Effector CD4-positive, alpha-beta T cell (primary cell): ENCODE data around the gene CDK5RAP3.
"Not testable (repeated sequence)": the region's sequence is repeated elsewhere in the genome, so short reads cannot be mapped to it uniquely, and the experiment has no call there.

Source experiments
- DNase-seq: peaks from one replicate; pipeline ENCODE4 v3.0.0-alpha.2; 2020

Gene CDK5RAP3

GRCh38 chr17:48001197-48001596 lies 30.3 kb downstream of the CDK5RAP3 start:
- DNase-seq, result no peak

DNA sequence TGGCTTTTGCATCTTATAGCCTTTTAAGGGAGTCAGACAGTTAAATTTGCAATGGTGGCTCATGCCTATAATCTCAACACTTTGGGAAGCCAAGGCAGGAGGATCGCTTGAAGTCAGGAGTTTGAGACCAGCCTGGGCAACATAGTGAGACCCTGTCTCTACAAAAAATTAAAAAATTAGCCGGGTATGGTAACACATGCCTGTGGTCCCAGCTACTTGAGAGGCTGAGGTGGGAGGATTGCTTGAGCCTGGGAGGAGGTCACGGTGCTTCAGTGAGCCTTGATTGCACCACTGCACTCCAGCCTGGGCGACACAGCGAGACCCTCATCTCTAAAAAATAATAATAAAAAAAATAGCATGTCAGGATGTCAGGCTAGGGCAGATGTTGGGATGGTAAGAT lies 30.7 kb downstream of the CDK5RAP3 start:
- DNase-seq, result not testable (repeated sequence)

GRCh38 chr17:48002266-48002915 lies 31.5 kb downstream of the CDK5RAP3 start:
- no peak for DNase-seq

GRCh38 chr17:48002916-48003416 lies 32.1 kb downstream of the CDK5RAP3 start:
- DNase-seq, result no peak

DNA sequence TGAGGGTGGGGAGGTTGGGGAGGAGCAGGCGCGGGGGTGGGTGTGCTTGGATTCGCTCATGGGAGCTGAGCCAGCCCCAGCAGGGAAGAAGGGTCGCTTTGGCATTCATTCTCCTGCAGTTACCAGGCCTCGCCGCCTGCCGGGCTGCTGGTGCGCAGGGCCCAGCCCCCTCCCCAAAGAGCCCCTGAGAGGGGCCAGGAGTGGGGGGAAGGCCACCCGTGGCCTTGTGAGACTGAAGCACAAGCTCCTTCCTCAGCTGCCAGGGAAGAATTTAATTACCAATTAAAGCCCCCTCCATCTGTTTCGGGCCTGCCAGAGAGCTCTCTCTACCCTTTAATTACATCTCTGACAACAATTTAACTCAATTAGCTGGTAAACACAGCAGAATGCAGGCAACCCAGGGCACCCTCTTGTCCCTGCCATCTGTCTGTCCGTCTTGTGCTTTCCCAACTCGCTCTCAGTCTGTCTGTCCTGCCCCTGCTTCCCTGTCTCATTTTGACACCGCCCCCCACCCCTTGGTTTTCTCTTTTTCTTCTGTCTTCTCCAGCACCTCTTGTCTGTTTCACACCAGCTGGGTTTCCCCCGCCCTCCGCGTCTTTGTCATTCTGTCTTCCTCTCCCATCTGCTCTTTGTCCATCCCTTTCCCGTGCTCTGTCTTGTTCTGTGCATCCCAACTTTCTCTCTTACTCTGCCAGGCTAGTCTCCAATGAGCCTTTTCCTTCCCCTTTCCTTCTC lies 32.7 kb downstream of the CDK5RAP3 start:
- DNase-seq, result no peak

DNA sequence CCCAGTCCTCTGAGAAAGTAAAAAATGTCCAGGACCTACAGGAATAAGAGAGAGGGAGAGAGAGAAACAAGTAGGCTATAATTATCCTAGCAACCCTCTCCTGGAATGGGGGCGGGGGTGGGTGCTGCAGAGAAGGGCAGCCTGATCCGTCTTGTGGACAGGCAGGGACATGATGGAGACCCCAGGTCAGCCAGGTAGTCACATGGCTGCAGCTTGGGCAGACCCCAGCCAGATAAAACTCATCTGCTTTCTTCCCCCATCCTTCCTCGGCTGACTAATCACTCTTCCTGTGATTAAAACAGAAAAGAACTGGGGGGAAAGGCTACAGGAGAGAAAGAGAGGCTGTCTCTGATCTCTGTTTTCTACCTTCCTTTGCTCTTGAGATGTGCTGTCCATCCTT lies 34.1 kb downstream of the CDK5RAP3 start:
- DNase-seq, result no peak

DNA sequence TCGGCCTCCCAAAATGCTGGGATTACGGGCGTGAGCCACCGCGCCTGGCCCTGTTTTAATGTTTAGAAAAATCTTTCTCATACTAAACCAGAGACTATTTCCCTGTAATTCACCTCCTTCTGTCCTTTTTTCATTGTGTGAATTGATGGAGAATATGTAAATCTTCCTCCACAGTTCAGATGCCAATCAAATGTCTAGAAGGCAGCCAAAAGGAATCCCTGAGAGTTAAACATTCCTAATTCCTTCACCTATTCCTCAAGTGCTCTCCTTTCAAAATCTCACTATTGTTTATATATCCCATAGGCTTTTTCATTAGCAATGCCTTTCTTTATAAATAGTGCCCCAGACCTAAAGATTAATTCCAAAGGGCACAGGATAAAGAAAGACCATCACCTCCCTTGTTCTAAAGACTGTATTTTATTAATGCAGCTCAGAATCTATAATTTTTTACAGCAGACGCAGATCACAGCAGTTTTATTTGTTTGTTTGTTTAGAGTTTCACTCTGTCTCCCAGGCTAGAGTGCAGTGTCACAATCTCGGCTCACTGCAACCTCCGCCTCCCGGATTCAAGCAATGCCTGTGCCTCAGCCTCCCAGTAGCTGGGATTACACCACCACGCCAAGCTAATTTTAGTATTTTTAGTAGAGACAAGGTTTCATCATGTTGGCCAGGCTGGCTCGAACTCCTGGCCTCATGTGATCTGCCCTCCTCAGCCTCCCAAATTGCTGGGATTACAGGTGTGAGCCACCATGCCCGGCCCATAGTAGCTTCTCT lies 36.2 kb downstream of the CDK5RAP3 start:
- DNase-seq, result no peak

DNA sequence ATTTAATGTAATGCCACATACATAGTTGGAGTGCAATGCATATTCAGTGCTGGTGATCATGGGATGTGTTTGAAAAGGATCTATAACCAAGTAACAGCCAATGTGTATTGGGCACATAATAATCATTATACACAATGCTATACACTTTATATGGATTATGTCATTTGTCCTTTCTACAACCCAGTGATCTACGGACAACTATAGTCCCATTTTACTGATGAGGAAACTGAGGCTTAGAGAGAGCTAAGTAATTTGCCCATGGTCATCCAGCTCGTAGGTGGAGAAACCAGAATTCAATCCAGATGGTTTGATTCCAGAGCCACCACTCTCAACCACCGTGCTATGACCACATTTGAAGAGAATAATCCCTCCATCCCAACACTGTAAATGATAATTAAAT lies 39.3 kb downstream of the CDK5RAP3 start:
- no peak for DNase-seq

- peak; percentile 20 for DNase-seq
Observed at GRCh38 chr17:48011405-48012150, 40.7 kb downstream of the CDK5RAP3 start.

DNA sequence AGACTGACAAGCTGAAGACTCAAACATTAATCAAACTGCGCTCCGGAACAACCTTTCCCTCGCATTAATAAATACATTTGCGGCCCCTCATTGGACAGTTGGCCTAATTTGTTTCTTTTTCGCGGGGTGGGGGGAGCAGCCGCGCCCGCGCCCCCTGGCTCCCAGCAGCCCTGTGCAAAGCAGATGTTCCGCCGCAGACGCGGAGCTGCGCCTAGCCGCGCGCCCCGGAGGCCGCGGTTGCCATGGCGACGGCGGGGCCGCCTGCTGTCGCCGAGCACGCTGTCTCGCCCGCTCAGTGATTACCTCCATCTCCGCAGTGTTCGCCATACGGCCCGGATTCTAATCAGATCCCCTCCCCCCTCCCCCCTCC lies 41.2 kb downstream of the CDK5RAP3 start:
- peak; percentile 38 for DNase-seq

DNA sequence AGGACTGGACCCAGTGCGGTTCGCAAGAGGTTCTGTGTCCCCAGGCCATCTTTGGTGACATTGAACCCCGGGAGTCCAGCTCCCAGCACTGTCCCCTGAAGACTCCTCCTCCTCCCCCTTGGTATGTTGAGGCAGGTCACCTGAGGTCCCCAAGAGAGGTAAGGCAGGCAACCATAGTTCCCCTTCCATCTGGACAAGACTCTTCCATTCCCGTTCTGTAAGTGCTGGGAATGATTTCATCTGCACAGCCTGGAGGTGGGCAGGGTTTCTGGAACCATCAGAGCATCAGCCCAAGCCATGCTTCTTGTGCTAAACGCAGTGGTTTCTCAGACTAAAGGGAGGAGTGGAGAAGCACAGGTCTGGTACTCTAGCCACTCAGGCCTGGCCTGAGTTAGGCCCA lies 41.7 kb downstream of the CDK5RAP3 start:
- no peak for DNase-seq

DNA sequence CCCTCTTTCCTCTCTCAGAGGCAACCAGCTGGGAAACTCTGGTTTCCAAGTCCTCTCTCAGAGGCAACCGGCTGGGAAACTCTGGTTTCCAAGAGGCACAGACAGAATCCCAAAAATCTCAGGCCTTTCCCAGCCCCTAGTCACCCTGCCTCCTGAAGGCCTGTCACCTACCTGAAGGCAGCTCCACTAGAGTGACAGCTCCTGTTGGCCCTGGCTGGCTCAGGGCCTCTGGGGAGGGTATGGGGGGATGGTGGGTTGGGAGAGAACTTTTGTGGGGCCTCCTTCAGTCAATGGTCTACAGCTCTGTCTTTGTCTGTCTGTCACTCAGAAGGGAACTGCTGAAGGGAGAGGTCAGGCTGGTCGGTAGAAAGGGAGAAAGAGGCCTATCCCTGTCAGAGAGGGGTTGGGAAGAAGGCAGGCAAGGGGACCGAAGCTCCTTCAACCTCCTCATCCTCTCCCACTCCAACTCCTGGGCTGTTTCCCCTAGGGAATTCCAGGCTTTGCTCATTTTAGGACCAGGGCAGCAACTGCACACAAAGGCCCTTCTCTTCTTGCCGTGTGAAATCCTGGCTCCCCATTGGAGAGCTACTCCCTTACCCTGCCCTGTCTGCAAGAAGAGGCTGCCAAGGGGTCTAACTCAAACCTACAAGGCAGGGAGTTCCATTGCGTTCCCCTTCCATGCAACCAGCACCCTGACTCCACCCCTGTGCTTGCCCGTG lies 43.1 kb downstream of the CDK5RAP3 start:
- DNase-seq, result no peak

DNA sequence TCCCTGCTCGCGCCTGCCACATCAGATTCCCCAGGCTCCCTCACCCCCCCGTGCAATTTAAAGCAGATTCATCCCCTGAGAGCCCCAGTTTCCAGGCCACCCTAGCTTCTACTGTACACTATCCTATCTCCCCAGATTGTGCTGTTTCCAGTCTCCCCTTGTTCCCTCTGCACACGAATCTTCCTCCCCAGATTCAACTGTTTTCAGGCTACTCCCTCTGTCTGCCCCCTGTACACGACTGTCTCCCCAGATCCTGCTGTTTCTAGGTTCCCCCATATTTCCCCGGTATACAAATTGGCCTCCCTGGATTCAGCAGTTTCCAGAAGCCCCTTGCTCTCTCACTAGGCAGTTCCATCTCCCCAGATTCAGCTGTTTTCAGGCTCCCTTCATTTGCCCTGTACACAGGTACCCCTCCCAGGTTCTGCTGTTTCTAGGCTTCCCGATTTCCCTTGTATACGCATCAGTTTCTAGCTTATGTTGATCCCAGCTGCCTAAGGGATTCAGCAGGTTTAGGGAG lies 43.7 kb downstream of the CDK5RAP3 start:
- DNase-seq, result no peak

GRCh38 chr17:48016112-48016511 lies 45.2 kb downstream of the CDK5RAP3 start:
- DNase-seq, result no peak

GRCh38 chr17:48017817-48018158 lies 46.9 kb downstream of the CDK5RAP3 start:
- DNase-seq, result not testable (repeated sequence)

DNA sequence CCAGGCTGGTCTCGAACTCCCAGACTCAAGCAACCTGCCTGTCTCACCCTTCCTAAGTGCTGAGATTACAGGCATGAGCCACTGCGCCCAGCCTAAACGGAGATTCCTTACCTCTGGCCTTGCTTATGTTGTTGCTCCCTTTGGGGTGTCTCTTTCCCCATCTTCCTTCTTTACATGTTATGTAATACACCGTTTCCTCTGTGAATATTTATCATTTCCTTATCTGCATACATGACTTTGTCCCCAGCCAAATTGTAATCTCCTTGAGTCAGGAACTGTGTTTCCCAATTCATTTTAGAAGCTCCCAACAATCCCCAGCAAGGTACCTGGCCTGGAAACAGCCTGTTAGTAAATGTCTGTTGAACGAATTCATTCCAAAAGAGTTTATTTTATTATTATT lies 51.0 kb downstream of the CDK5RAP3 start:
- DNase-seq, result no peak

DNA sequence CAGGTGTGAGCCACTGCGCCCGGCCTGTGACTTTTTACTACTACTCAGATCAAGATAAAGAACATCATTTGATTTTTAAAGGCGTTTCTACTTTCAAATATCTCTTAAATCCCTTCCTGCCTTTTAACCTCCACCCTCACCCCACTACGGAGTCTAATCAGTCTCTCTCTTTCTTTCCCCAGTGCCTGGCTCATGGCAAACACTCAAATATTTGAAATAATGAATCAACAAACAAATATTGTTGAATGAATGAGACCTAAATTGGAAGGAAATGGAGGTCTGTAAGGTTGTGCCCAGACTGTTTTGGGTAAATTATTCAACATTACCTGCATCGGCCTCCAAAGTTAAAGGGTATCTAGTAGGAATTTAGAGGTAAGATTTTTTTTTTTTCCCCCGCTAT lies 52.0 kb downstream of the CDK5RAP3 start:
- DNase-seq, result no peak

GRCh38 chr17:48023400-48024148 lies 52.7 kb downstream of the CDK5RAP3 start:
- peak; percentile 29 for DNase-seq

DNA sequence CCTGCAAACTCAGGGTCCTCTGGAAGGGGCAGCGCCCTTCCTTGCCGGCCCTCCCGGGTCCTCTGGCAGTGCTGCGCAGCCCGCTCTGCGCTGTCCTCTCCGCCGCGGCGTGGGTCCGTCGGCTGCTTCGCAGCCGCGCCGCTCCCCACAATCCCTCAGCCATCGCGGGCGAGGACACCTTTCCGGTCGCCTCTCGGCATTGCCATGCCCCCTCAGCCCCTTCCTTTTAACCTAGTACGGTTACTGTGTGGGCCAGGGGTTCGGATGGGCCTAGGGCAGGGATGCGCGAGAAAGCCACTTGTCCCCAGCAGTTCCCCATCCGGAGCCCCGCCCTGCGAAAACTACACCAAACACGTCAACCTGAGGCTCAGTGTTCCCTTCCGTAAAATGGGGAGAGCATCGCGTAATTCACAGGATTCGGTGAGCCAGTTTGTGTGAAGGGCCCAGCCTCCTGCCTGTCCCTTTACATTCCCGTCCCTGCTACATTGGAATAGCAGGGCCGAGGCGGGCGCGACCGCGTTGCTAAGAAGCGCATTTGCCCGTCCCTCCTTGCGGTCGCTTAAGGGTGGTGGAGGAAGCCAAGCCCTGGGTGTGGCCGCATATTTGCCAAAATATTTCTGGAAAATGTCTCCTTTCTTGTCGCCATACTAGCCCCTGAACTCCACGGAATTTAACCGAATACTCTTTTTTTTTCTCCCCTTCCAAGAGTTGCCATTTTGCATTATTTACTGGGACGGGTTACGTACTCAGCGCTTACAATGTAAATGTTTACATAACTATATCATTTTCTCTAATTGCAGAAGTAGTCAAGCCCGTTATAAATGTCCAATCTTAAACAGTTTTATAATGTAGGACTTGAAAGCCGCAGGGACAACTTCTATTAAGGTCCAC lies 53.5 kb downstream of the CDK5RAP3 start:
- peak; percentile 31 for DNase-seq
